ENCODE results near the gene CTDP1.

CTDP1 gene

GRCh38 chr18:79784965-79785770 lies 105.6 kb downstream of the CTDP1 start:
- no peaks in the 10 kb centered on the region for H3K36me3 Mint-ChIP-seq
- no peaks in the 10 kb centered on the region for H3K9me3 Mint-ChIP-seq (ENCODE audit: low read depth)
- H3K27me3 Mint-ChIP-seq: peaks cover 16% of the 10 kb centered on the region
- H3K4me1 Mint-ChIP-seq (ENCODE audit: low read depth): peaks cover 2% of the 10 kb centered on the region
- H3K4me3 Mint-ChIP-seq: no peak overlapping the region
- H3K27ac Mint-ChIP-seq: no peak overlapping the region

- Mint-ChIP-seq H3K4me3 (no peak overlapping the region), H3K4me1 (ENCODE audit: low read depth) (peaks cover 2% of the 10 kb centered on the region), H3K27ac (no peak overlapping the region), H3K9me3 (ENCODE audit: low read depth) (no peaks in the 10 kb centered on the region), H3K36me3 (no peaks in the 10 kb centered on the region), H3K27me3 (peaks cover 19% of the 10 kb centered on the region)
Observed at GRCh38 chr18:79785831-79786230, 106.2 kb downstream of the CTDP1 start.

DNA sequence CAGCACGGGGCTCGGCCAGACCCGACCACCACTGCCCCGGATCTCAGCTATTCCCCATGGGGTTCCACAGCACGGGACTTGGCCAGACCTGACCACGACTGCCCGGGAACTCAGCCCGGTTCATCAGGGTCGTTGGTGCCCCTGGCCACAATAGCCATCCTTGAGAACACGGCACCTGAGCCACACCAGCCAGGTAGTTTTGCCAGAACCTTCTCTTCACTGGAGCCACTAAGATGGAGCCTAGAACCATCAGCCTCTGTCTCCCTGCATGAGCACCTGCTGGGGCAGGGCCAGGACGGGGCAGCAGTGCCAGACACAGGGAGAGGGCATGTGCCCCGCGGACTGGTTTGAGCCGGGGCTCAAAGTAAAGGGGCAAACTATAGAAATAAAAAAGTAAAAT lies 106.7 kb downstream of the CTDP1 start:
- no peaks in the 10 kb centered on the region for H3K36me3 Mint-ChIP-seq
- H3K4me1 Mint-ChIP-seq (ENCODE audit: low read depth): peaks cover 7% of the 10 kb centered on the region
- no peak overlapping the region for H3K27ac Mint-ChIP-seq
- H3K27me3 Mint-ChIP-seq: peaks cover 23% of the 10 kb centered on the region
- H3K4me3 Mint-ChIP-seq: no peak overlapping the region
- H3K9me3 Mint-ChIP-seq (ENCODE audit: low read depth): no peaks in the 10 kb centered on the region

DNA sequence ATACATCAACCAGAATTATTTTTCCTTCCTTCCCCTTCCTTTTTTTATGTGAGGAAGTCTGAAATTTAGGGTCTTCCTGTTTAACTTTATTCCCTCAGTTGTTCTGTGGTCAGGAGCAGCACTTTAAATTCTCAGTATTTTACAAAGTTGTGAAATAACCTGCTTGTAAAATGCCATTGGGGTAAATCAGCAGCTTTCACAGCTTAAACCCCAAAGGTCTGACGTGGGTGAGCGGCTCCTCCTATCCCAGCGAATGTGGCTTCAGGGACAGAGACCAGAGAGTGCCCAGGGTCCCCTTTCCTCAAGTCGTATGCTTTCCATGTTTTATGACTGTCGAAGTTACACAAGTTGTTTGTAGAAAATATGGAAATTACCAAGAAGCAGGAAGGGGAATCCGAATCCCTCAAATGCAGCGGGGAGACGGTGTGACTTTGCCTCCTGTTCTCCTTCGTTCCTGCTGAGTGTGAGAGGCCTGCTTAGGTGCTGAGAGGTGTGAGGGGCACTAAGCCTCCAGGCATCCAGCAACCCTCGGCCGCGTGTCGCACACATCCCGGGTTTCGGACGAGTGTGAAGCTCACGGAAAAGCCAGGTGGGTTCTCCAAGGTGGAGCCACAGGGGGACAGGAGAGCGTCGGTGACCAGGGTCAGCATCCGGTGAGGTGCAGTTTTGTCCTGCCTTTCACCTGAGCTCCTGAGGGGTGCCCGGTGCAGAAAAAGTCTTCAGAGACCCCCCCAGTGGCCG lies 107.4 kb downstream of the CTDP1 start:
- peaks cover 30% of the 10 kb centered on the region for H3K27me3 Mint-ChIP-seq
- peak overlapping the region; percentile 35 for H3K4me3 Mint-ChIP-seq
- no peaks in the 10 kb centered on the region for H3K36me3 Mint-ChIP-seq
- no peak overlapping the region for H3K27ac Mint-ChIP-seq
- no peaks in the 10 kb centered on the region for H3K9me3 Mint-ChIP-seq (ENCODE audit: low read depth)
- peaks cover 13% of the 10 kb centered on the region for H3K4me1 Mint-ChIP-seq (ENCODE audit: low read depth)

DNA sequence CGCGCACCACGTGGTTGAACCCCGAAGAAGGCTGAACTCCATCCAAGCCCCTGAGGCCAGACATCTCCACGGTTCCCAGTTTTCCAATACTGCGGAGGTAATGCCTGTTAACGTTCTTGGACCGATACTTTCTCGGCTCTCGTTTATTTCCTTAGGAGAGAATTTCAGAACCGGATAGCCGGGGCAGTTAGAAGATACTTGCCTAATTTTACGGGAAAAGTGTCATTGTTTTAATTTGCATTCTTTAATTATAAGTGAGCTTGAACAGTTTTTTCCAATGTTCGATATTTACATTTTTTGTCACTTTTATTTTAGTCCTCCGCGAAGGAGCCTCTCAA lies 107.9 kb downstream of the CTDP1 start:
- Mint-ChIP-seq H3K4me3 (no peak overlapping the region), H3K4me1 (ENCODE audit: low read depth) (peaks cover 14% of the 10 kb centered on the region), H3K27me3 (peaks cover 34% of the 10 kb centered on the region), H3K27ac (no peak overlapping the region), H3K9me3 (ENCODE audit: low read depth) (no peaks in the 10 kb centered on the region), H3K36me3 (no peaks in the 10 kb centered on the region)

- H3K4me1 Mint-ChIP-seq (ENCODE audit: low read depth): peaks cover 14% of the 10 kb centered on the region
- no peak overlapping the region for H3K27ac Mint-ChIP-seq
- H3K36me3 Mint-ChIP-seq: no peaks in the 10 kb centered on the region
- no peak overlapping the region for H3K4me3 Mint-ChIP-seq
- no peaks in the 10 kb centered on the region for H3K9me3 Mint-ChIP-seq (ENCODE audit: low read depth)
- H3K27me3 Mint-ChIP-seq: peaks cover 39% of the 10 kb centered on the region
Observed at GRCh38 chr18:79787865-79788733, 108.5 kb downstream of the CTDP1 start.

GRCh38 chr18:79788734-79789085 lies 109.1 kb downstream of the CTDP1 start:
- H3K4me3 Mint-ChIP-seq: no peak overlapping the region
- H3K4me1 Mint-ChIP-seq (ENCODE audit: low read depth): peaks cover 14% of the 10 kb centered on the region
- no peaks in the 10 kb centered on the region for H3K9me3 Mint-ChIP-seq (ENCODE audit: low read depth)
- no peaks in the 10 kb centered on the region for H3K36me3 Mint-ChIP-seq
- peaks cover 41% of the 10 kb centered on the region for H3K27me3 Mint-ChIP-seq
- no peak overlapping the region for H3K27ac Mint-ChIP-seq

GRCh38 chr18:79789091-79789891 lies 109.7 kb downstream of the CTDP1 start:
- Mint-ChIP-seq H3K4me1 (ENCODE audit: low read depth) (peaks cover 14% of the 10 kb centered on the region), H3K27me3 (peaks cover 36% of the 10 kb centered on the region), H3K27ac (no peak overlapping the region), H3K9me3 (ENCODE audit: low read depth) (no peaks in the 10 kb centered on the region), H3K36me3 (no peaks in the 10 kb centered on the region), H3K4me3 (no peak overlapping the region)

DNA sequence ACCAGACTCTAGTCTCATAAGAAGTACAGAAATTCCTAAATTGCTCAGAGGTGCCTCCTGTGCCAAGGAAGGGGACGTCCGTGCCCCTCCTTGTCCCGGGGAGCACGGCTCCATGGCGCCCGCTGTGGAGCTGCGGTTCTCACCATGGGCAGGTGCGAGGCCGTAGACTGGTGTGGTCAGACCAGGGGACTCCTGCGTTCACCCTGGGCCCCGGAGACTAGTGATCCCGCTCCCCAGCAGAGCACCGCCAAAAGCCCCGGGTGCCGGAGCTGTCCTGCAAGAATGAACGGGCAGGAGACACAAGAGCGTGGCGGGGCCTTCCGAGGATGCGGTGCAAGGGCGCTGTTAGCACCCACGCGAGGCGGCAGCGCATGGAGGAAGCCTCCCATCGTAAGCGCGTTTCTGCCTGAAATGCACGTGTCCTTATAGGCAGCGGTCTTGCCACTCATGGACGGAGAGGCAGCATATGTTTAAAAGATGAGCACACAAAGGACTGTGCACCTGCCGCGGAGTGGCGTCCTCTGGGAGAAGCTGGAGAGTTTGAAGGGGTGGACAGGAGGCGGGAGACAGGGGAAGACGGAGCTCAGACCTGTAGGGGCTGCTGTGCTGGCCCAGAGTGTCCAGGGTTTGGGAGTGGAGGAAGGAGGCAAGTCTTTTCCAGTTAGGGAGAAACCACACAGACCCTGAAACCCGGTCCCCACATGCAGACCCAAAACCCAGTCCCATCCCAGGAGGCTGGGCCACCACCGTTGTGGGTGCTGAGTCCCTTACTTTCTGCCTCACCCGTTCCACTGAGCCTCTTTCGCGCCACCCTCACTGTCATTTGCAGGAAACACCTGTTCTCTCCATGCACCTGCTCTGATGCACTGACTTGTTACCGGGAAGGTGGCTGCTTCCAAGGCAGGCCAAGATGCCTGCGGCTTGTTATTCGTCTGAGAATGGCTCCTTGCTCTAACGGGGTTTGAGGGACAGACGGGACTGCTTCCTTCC lies 110.6 kb downstream of the CTDP1 start:
- Mint-ChIP-seq H3K4me3 (no peak overlapping the region), H3K4me1 (ENCODE audit: low read depth) (peaks cover 14% of the 10 kb centered on the region), H3K9me3 (ENCODE audit: low read depth) (no peaks in the 10 kb centered on the region), H3K27me3 (peaks cover 42% of the 10 kb centered on the region), H3K27ac (no peak overlapping the region), H3K36me3 (no peaks in the 10 kb centered on the region)

DNA sequence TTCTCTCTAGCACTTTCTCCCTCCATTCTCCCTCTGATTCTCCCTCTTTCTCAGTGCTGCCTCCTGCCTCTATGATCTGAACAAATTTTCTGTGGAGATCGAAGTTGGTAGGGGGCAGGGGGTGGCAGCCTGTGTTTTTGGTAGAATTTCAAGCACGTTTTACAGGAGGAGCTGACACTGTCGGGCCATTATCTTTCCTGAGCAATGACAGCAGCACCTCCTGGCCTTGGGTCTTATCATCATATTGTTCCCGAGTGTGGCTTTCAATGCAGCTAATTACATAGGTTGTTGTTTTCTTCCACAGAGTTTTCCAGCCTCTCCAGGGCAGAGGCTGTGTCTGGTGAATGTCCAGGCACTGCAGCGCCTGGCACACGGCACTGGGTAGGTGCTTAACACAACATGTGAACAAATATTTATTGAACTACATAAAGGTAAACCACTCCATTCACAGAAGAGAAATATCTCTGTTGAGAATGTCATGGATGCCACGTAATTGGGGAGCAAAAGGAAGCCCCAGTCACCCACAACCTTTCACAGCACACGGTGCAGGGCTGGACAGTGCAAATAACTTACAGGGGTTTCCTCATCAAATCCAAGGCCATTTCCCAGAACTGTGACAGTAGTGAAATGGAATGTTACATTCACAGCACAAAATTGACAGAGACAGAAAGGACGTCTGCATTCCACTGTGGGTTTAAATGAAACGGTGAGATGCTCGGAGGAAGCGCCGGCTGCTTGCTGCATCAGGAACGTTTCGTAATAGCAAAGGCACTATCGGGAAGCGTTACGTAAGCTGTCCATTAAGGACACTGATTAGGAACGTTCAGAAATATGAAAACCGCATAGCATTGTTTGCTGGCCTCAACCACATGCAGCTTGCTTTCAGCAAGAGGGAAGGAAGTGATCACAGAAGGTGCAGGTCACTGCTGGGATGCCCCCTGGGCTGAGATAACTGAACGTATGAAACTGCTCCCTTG lies 111.7 kb downstream of the CTDP1 start:
- no peaks in the 10 kb centered on the region for H3K36me3 Mint-ChIP-seq
- peak overlapping the region; percentile 31 for H3K4me3 Mint-ChIP-seq
- H3K9me3 Mint-ChIP-seq (ENCODE audit: low read depth): no peaks in the 10 kb centered on the region
- peaks cover 42% of the 10 kb centered on the region for H3K27me3 Mint-ChIP-seq
- H3K4me1 Mint-ChIP-seq (ENCODE audit: low read depth): peaks cover 14% of the 10 kb centered on the region
- H3K27ac Mint-ChIP-seq: no peak overlapping the region

DNA sequence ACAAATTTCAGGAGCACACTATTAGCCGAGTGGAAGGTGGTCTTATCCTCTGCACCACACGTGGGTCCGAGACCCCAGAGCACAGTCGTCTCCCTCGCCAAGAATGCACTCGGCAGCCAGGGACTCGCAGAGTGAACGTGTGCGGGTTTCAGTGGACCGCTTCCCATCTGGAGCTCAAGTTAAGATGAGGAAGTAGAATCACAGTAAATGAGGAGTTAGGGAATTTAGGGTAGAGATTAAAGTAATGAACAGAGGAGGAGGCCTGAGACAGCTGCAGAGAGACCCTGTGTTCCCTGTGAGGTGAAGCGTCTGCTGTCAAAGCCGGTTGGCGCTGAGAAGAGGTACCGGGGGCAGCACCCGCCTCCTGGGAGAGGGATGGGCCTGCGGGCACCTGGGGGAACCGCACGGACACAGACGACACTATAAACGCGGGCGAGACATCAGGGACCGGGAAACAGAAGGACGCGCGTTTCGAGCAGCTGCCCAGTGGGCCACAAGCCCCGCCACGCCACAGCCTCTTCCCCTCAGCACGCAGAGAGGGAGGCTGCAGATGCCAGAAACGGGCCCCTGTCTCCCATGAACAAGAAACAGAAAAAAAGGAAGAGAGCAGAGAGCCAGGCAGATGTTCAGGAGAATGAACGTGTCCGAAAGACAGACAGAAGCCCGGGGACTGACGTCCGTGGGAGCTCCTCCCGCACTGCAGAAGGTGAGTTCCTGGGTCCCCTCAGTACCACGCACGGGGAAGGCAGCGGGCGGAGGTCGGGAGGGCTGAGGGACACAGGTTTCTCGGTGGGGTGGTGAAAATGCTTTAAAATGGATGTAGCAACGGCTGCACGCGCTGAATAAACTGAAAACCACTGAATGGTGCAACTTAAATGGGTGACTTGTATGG lies 112.7 kb downstream of the CTDP1 start:
- Mint-ChIP-seq H3K4me3 (no peak overlapping the region), H3K27ac (no peak overlapping the region), H3K36me3 (no peaks in the 10 kb centered on the region), H3K27me3 (peaks cover 44% of the 10 kb centered on the region), H3K4me1 (ENCODE audit: low read depth) (peaks cover 16% of the 10 kb centered on the region), H3K9me3 (ENCODE audit: low read depth) (no peaks in the 10 kb centered on the region)

- Mint-ChIP-seq H3K4me3 (no peak overlapping the region), H3K27me3 (peaks cover 46% of the 10 kb centered on the region), H3K27ac (no peak overlapping the region), H3K4me1 (ENCODE audit: low read depth) (peaks cover 15% of the 10 kb centered on the region), H3K36me3 (no peaks in the 10 kb centered on the region), H3K9me3 (ENCODE audit: low read depth) (no peaks in the 10 kb centered on the region)
Observed at GRCh38 chr18:79792988-79793355, 113.4 kb downstream of the CTDP1 start.

All from activated naive CD8-positive, alpha-beta T cell (primary cell).